AG09309 (cell line): ENCODE measurements around the gene TYW5.

Experiments
- DNase-seq: peaks from one replicate; pipeline ENCODE4 v3.0.0-alpha.2; 2010; ENCODE audit warnings: low read depth
- H3K4me3 ChIP-seq: 2 replicates; pipeline ENCODE4 v1.5.1; 2011; ENCODE audit warnings: mild to moderate bottlenecking, low read depth, low read length, moderate library complexity; ENCODE audit not compliant: control insufficient read depth
- CTCF ChIP-seq: IDR thresholded peaks from 2 replicates; pipeline ENCODE4 v1.5.1; 2011; ENCODE audit warnings: mild to moderate bottlenecking, low read depth, low read length, inconsistent platforms; ENCODE audit not compliant: insufficient read depth, control insufficient read depth; ENCODE audit errors: missing control alignments

TYW5 gene

GRCh38 chr2:199901942-199902341 lies 53.3 kb downstream of the TYW5 start:
- H3K4me3 ChIP-seq = no peak overlapping the region
- TF ChIP-seq CTCF = no peak
- no peak for DNase-seq

DNA sequence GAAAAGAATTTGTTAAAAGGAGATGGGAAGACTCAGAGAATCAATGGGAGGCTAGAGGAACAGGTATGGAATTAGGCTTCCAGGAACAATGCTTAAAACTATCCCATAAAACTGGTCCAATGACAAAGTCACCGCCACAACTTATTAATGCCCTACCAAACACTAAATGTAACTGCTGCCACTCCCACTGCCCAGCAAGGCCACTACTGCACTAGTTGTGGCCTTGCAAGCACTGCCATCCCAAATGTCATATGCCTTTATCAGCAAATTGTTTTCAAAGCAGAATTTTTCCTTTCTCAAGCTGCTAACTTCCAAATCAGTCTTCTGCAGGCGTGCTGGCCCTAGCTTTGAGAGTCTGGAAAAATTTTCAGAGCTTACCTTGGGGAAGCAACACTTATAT lies 58.7 kb downstream of the TYW5 start:
- no peak overlapping the region for H3K4me3 ChIP-seq
- TF ChIP-seq CTCF = no peak
- DNase-seq = no peak

GRCh38 chr2:199895406-199895805 lies 59.9 kb downstream of the TYW5 start:
- no peak for DNase-seq
- H3K4me3 ChIP-seq = no peak overlapping the region
- TF ChIP-seq CTCF = no peak

GRCh38 chr2:199883474-199884212 lies 71.6 kb downstream of the TYW5 start:
- no peak overlapping the region for H3K4me3 ChIP-seq
- TF ChIP-seq CTCF = no peak
- DNase-seq = no peak

DNA sequence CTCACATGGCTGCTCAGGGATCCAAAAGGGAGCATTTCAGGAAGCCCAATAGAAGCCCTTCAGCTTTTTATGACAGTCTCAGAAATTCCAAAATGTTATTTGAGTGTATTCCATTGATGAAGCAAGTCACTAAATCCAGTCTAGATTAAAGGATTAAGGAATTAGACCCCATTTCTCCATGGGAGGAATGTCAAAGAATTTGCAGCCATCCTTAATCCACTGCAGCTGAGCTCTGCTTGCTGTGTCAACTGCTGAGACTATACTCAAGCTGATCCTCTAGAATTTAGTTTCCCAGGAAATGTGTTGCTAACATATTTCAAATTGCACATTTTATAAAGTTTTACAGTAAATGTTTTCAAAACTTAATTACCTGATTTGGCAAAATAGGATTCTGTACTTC lies 72.6 kb downstream of the TYW5 start:
- no peak for TF ChIP-seq CTCF
- H3K4me3 ChIP-seq = no peak overlapping the region
- DNase-seq = no peak
